GM21447 (cell line): ENCODE measurements around the gene CFAP57.

ENCODE experiments used
- ATAC-seq: cut with Tn5 transposase; IDR thresholded peaks from one replicate; pipeline ENCODE4 v1.9.1; 2021; ENCODE audit not compliant: unreplicated experiment

The CFAP57 gene

GRCh38 chr1:43293896-43294760, 122.0 kb downstream of the CFAP57 start:
- no peak for ATAC-seq

- no peak for ATAC-seq
Measured at GRCh38 chr1:43294761-43295160, 122.6 kb downstream of the CFAP57 start.

GRCh38 chr1:43296207-43296606, 124.1 kb downstream of the CFAP57 start:
- ATAC-seq: no peak

GRCh38 chr1:43298055-43298454, 125.9 kb downstream of the CFAP57 start:
- ATAC-seq: no peak

GRCh38 chr1:43299101-43299500, 127.0 kb downstream of the CFAP57 start:
- no peak for ATAC-seq

- no peak for ATAC-seq
Measured at GRCh38 chr1:43300378-43301094, 128.4 kb downstream of the CFAP57 start, which contains the start of gene TIE1. TIE1 (plus strand) TSS chr1:43300982; CDS start chr1:43301072, 90 bp downstream.

- ATAC-seq: no peak
Measured at GRCh38 chr1:43302201-43302600, 130.1 kb downstream of the CFAP57 start.

GRCh38 chr1:43302721-43303470, 130.8 kb downstream of the CFAP57 start:
- no peak for ATAC-seq

- no peak for ATAC-seq
Measured at GRCh38 chr1:43303471-43304313, 131.6 kb downstream of the CFAP57 start.
